ENCODE results near the gene HS6ST3.
A peak's percentile ranks its signal among the peaks of the same experiment; 100 is the strongest.

HS6ST3 gene

GRCh38 chr13:96822895-96823294 is 733.0 kb downstream of the HS6ST3 start:
- intact Hi-C loops (cut with DNase I) = no loop called here
- peak in 5 of 42 donors; percentile 6 to 45 (median 28) for DNase-seq

- intact Hi-C loops (cut with DNase I) = no loop called here
Observed at GRCh38 chr13:96824140-96824539, 734.2 kb downstream of the HS6ST3 start.

DNA sequence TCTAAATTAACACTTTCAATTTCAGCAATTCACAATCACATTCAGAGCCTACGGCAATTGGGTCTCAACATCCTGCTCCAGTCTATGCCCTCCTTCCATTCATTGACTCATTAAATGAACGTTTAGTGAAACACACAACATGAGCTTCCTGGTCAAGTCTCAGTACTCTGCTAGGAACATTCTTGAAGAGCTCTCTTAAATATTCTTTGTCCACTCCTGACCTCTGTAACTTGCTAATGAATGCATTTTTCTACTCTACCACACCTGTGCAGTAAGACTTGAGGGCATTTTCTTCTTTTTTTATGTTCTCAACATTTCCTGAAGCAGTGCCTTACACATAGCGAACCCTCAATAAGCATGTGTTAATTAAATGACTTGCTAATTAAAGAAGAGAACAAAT is 735.7 kb downstream of the HS6ST3 start:
- intact Hi-C loops (cut with DNase I) = no loop called here
- DNase-seq = no peak

More at GRCh38 chr13:96824140-96824539, 734.2 kb downstream of the HS6ST3 start:
- DNase-seq = no peak

DNA sequence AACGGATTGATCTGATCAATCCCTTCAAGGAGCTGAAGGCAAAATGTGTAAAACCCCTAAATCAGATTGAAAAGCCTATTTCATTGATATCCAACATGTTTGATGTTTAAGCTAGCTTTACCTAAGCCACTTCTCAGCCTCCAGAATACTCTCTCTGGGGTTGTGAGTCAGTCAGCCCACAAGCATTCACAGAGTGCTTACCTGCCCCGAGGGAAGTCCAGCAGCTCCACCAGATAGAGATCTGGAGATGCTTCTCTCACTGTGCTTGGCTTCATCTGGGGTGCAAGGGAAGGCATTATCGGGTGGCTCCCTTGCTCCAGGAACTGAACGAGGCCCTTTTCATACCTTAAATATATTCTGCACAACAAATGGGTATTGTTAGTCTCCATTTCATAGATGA is 744.7 kb downstream of the HS6ST3 start:
- intact Hi-C loops (cut with DNase I) = no loop called here
- no peak for DNase-seq

DNA sequence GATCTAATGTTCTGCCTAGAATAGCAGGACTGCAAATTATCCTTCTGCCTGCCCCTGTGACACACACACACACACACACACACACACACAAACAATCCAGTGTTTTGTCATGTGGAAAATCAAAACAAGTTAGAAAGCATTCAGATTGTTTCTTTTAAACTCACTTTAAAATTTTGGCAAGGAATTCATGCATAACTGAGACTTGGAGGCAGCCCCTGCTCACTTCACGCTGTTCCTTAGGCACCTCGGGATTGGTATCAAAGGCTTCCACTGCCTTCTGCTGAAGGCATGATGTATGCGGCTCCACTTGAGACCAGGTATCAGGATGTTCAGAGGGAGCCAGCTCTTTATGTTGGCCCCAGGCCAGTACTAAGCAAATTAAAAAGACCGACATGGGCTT is 745.6 kb downstream of the HS6ST3 start:
- intact Hi-C loops (cut with DNase I) = no loop called here
- DNase-seq = no peak

- DNase-seq = no peak
Observed at GRCh38 chr13:96836733-96837132, 746.8 kb downstream of the HS6ST3 start.

GRCh38 chr13:96837809-96838208 is 747.9 kb downstream of the HS6ST3 start:
- DNase-seq = no peak
- intact Hi-C loops (cut with DNase I) = no loop called here

More at GRCh38 chr13:96836733-96837132, 746.8 kb downstream of the HS6ST3 start:
- intact Hi-C loops (cut with DNase I) = no loop called here

GRCh38 chr13:96844195-96844594 is 754.3 kb downstream of the HS6ST3 start:
- DNase-seq = no peak
- intact Hi-C loops (cut with DNase I) = no loop called here

- no peak for DNase-seq
- intact Hi-C loops (cut with DNase I) = no loop called here
Observed at GRCh38 chr13:96844616-96845015, 754.7 kb downstream of the HS6ST3 start.

DNA sequence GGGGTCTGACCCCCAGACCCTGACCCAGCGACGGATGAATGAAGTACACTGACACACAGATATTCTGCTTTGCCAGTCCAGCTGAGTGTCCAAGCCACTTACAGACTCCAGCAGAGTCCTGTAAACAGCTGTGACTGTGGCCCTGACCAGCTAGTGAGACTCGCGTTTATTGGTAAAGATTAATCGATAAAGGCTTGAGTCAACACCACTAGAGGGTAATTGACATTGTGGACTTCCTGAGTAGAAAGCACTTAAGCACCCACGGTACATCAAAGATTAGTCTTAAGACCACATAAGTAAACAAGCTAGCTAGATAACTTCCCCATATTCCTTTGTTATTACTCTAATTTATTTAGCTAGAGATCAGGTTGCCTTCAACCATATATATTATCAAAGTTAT is 758.4 kb downstream of the HS6ST3 start:
- no peak for DNase-seq
- intact Hi-C loops (cut with DNase I) = no loop called here

- intact Hi-C loops (cut with DNase I) = no loop called here
- DNase-seq = no peak
Observed at GRCh38 chr13:96849091-96849490, 759.2 kb downstream of the HS6ST3 start.

- DNase-seq = no peak
- intact Hi-C loops (cut with DNase I) = no loop called here
Observed at GRCh38 chr13:96850538-96851145, 760.7 kb downstream of the HS6ST3 start.

DNA sequence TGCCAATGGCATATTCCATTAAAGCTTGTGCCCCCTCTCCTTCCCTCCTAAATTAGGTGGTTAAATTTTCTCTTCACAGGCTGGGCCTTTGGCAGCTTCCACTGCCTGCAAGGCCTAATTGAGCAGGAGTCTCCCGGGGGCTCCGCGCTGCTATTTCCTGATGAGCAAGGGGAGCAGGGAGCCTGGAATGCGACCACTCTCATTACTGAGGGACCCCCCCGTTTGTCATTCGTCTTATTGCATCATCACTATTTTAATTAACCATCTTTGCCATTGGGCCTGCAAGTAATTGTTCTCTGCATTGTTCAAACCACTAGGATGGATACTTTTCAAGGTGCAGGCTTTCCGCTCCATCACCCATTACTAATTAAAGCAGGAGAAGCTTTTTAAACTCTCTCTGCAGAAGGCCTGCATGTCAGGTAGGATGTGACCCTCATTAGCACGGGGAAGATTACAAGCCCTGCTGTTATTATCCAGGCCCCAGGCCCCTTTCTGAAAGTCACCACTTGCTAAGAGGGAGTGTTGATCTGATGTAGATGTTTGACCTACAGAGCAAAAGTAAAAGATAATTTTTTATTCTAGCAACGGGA is 762.0 kb downstream of the HS6ST3 start:
- intact Hi-C loops (cut with DNase I) = no loop called here
- no peak for DNase-seq

GRCh38 chr13:96858133-96858826 is 768.4 kb downstream of the HS6ST3 start:
- DNase-seq = no peak
- intact Hi-C loops (cut with DNase I) = no loop called here

- DNase-seq = no peak
- intact Hi-C loops (cut with DNase I) = no loop called here
Observed at GRCh38 chr13:96860882-96861281, 771.0 kb downstream of the HS6ST3 start.

DNA sequence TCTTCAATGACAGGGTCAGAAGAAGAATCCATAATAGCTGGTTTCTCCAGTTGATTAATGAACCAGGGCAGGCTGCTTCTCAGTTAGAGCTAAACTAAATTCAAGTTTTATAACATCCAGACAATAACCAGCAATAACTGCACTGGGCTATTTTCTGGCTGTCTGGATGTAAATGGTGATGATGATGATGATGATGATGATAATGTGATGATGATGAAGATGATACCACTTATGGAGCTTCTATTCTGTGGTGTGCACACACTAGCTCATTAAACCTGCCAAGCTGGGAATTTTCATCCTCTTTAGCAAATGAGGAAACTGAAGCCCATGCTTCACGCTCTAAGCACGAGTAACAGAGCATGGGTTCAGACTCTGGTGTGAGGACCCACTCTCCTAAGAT is 772.2 kb downstream of the HS6ST3 start:
- DNase-seq = no peak
- intact Hi-C loops (cut with DNase I) = no loop called here

DNA sequence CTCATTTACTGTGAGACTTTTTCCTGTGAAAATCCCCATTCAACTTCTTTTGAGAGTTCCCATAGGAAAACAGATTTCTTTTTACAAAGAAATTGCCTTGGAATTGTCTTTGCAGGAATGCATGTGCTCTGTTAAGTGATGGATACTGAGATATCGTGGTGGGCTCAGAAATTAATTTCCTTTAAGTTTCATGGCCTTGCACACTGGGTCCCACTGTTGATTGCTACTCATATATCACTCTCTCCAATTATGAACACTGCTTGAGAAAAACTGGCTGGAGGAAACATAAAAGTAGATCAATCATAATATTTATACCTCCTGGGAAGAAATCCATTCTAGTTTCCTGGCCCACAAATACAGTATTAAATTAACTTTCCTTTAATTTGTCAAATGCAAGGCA is 773.1 kb downstream of the HS6ST3 start:
- intact Hi-C loops (cut with DNase I) = no loop called here
- no peak for DNase-seq

DNA sequence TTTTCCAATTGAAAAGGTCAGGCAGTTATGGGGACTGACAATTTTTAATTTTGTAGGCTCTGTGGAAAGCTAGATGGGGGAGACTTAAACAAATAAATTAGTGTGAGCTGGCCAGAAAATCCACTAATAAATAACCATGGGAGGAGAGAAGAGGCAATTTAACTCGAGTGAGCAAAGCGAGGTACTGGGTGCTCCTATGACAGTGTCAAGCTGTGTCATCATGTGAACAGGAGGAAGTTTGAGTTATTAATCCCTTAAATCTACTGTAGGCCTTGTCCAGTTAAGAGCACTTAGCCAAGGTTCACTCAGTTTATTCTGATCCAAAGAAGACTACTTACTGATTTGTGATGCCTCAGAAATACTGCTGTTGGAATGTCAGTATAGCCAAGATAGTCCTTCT is 781.6 kb downstream of the HS6ST3 start:
- DNase-seq = no peak

GRCh38 chr13:96880419-96880818 is 790.5 kb downstream of the HS6ST3 start:
- intact Hi-C loops (cut with DNase I) = no loop called here
- no peak for DNase-seq

More for the DNA sequence above, 781.6 kb downstream of the HS6ST3 start:
- intact Hi-C loops (cut with DNase I) = no loop called here

Measured in head of caudate nucleus (tissue), 42 donors.